GM21528 (cell line): Measurements from ENCODE around the gene IL15RA.
"Not testable (repeated sequence)": the region's sequence is repeated elsewhere in the genome, so short reads cannot be mapped to it uniquely, and the experiment has no call there.

Source experiments
- ATAC-seq: cut with Tn5 transposase; IDR thresholded peaks from one replicate; pipeline ENCODE4 v1.9.1; 2021; ENCODE audit warnings: mild to moderate bottlenecking, moderate library complexity; ENCODE audit not compliant: unreplicated experiment, low FRiP score

IL15RA gene

DNA sequence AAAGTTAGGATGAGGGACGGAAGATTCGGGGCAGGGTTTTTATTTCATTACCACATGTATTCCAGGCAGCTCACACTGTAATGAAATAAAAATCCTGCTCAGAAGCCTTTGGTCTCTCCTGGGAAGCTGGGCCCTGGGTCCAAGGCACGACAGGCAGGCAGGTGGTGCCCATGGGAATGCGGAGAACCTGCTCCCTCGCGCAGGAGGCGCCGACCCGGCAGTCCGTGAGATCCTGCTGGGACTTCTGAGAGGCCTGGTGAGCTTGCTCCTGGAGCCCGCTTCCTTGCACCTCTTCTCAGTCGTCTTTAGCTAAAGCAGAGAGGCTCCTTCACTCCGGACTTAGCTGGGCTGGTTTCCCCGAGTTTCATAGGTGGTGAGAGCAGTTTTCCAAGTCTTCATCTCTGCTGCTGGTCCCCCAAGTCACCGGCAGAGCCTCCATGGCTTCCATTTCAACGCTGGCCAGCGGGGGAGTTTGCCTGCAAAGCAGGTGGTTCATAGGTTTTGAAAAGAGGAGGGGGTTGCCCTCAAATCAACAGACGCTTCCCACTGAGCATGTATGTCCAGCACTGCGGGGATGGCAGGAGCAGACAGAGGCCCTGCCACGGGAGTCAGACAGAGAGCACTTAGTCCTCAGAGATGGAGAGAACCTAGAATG is 24.5 kb downstream of the IL15RA start:
- no peak for ATAC-seq

GRCh38 chr10:5951721-5952407 is 25.5 kb downstream of the IL15RA start:
- no peak for ATAC-seq

DNA sequence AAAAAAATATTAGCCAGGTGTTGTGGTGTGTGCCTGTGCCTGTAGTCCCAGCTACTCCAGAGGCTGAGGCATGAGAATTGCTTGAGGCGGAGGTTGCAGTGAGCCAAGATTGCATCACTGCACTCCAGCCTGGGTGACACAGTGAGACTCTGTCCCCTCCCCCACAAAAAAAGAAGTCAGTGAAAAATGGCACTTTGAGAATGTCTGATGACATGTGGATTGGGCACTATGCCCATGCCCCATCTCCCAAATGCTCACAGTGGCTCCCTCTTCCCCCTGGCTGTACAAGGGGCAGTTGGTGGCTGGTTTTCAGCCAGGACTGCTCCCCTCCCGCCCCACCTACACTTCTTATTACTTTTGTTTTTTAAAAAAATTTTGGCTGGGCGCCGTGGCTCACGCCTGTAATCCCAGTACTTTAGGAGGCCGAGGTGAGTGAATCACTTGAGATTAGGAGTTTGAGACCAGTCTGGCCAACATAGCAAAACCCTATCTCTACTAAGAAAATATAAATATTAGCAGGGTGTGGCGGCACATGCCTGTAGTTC is 26.1 kb downstream of the IL15RA start:
- no peak for ATAC-seq

- ATAC-seq, result no peak
Measured at GRCh38 chr10:5949009-5949759, 28.2 kb downstream of the IL15RA start.

DNA sequence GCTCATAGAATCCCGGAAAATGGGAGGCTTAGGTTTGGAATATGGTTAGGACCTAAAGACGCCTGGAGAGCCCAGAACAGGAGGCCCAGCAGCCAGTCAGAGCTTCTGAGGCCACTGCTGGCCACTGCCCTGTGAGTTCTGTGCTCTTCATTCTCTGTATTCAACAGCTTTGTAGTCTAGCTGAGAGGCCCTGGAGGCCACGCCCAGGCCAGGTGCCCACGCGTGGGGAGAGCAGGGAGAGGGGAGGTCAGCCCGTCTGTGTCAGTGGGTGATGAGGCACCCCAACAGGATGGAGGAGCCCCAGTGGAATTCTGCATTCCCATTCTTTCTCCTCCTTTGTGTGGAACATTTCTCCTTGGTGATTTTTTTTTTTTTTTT is 29.1 kb downstream of the IL15RA start:
- ATAC-seq, result no peak

- no peak for ATAC-seq
Measured at GRCh38 chr10:5947471-5948207, 29.7 kb downstream of the IL15RA start.

DNA sequence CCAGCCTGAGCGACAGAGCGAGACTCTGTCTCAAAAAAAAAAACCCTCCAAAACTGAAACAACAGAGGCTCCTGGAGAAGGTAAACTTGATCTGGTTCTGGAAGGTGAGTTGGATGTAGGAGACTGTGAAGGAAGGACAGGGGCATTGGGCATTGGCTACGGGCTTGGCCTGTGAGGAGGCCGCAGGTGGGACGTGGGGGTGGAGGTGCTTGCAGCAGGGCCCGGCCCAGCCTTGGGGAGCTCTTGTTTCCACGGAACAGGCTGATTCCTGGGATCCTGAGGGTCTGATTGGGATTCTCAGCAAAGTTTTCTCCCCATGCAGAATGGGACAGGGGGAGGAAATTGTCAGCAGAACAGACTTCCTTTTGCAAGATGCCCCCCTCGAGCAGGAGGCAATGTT is 30.6 kb downstream of the IL15RA start:
- ATAC-seq, result no peak

DNA sequence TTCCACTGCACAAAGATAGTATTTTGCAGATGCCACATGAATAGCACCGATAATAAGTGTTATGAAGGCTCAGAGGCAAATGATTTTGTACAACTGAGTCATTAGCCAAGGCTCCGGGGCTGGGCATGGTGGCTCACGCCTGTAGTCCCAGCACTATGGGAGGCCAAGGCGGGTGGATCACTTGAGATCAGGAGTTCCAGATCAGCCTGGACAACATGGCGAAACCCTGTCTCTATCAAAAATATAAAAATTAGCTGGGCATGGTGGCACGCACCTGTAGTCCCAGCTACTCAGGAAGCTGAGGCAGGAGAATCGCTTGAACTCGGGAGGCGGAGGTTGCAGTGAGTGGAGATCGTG is 30.9 kb downstream of the IL15RA start:
- ATAC-seq, result not testable (repeated sequence)

DNA sequence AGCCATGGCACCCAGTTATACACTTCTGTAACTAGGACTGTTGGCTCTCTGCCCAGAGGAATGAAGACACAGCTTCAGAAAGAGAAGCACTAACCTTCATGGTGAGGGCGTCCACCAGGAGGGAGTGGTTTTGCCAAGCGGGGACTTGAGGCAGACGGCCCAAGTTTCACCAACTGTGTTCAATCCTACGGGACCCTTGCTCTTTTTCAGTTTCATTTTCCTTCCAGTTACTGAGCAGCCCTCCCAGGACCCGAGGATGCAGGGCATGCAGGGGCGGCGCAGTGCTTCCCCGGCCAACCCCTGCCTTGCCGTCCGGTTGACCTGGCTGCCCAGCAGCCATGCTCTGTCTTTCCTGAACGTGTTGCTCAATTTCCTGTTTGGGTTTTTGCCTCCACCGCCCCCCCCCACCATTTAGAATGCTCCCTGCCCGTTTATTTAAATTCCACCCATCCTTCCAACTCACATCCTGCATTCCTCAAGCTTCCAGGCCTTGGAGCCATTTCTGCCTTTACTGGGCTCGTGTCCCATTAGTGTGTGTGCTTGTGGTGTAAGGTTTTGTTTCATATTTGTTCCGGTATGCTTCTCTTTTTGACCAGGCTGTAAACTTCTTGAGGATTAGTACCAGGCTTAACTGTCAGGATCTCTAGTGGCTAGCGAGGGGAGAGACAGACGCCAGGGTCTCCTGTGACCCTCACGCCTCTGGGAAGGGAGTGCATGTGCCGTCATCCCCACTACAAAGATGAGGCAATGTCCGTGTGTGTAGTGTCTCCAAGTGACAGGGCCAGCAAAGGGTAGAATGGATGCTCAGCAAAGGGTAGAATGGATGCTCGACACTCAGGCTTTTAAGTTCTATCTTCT is 31.6 kb downstream of the IL15RA start:
- ATAC-seq, result no peak

DNA sequence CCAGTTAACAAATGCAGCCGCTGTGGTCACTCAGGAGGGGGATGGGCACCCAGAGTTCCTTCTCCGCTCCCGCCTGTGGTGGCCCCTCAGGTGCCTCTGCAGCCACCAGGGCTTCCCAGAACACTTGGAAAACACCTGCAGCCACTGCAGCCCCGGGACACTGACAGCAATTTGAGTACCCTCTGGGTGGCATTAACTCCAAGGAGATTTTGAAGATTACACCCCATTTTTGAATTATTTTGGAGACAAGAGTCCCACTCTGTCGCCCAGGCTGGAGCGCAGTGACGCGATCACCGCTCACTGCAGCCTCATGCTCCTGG is 32.2 kb downstream of the IL15RA start:
- no peak for ATAC-seq

DNA sequence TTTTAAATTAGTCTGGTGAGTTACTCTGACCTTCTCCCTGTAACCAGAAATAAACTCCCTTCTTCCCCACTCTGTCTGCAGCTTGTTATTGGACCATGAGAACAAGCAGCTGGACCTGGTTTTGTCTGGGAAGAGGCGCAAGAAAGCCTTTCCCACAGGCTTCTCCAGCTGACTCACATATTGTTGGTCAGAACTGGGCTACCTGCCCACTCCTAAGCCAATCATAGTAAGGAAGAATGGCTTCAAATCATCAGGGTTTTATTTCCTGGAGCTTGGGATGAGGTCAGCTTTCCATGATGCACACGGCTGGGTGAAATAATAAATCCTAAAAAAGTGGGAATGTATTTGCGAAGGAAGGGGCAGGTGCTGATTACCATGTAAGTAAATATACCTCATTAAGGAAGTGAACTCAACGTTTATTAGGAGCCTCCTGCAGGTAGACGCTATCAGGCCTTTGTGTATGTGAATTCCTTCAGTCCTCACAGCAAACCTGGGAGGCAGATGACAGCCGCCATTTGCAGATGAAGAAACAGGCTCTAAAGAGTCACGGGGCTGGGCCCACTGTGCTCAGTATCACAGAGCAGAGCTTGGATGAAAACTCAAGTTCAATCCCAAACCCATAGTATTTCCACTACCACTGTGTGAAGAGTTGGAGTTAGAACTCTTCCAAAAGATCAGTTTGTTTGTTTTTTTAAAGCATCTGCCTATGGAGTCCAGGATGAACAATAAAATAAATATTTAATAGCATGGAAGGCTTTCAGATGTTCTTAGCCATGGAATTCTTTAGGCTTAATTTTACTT is 32.8 kb downstream of the IL15RA start:
- ATAC-seq, result no peak

DNA sequence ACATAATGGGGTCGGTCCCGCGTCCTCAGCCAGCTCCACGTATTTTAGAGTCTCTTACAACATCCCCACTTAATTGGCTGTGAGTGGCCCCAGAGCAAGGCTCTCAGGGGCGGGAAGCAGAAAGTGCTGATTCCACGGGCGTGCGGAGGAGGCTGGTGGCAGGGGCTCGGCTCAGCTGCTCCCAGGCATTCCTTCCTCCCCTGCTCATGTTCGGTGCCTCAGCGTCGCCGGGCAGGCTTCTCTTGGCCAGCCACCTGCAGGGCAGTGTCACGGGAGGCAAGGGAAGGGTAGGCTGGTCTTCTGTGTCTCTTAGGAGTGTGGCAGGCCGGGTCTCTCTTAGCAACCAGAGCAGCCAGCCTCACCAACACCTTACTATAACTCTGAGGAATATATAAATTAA is 33.8 kb downstream of the IL15RA start:
- no peak for ATAC-seq

GRCh38 chr10:5942474-5942873 is 34.9 kb downstream of the IL15RA start:
- no peak for ATAC-seq

GRCh38 chr10:5942001-5942400 is 35.3 kb downstream of the IL15RA start:
- ATAC-seq, result no peak

DNA sequence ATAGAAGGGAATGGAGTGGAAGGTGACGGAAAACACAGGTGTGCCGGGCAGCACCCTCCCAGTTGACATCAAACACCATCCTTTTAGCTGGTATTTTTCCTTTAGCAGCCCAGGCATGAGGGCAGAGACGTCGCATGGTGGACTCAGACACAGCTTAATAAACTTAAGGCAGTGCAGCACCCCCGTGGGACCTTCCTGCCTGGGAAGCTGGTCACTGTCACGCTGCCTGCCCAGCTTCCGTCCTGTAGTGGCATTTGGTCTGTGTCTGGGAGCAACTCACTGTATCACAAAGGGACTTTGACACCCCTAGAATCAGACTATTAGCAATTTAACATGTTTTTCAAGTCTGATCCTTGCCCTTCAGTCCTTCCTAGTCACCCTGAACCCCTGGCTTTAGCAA is 35.8 kb downstream of the IL15RA start:
- ATAC-seq, result no peak

DNA sequence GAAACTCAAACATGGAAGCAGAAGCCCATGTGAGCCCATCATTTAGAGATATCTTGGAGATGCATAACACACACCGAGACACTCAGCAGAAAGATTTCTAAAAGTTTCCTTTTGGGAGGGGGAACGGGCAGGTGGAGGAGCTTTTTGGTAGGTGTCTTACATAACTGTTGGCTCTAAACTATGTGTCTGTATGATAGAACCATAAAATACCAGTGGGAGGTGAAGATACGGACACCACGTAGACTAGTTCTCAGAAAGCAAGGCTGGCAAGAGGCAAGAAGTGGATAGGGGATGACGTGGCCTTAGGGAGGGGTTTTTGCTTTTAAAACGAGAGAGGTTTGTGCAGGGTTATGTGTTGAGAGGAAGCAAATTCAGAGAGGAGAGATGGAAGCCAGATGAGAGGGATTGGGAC is 36.5 kb downstream of the IL15RA start:
- no peak for ATAC-seq

- no peak for ATAC-seq
Measured at GRCh38 chr10:5938291-5938690, 39.1 kb downstream of the IL15RA start.

GRCh38 chr10:5937016-5937415 is 40.3 kb downstream of the IL15RA start:
- ATAC-seq, result no peak

GRCh38 chr10:5935628-5936027 is 41.7 kb downstream of the IL15RA start:
- ATAC-seq, result no peak
